IMR-90 (cell line): ENCODE measurements around the gene INMT. TPM values are rescaled to one million over a fixed set of nuclear protein-coding genes. Genes with fewer than 3 reads are reported as not detected.

Experiments
- ATAC-seq: fragments of 200-7000 bp; cut with Tn5 transposase; 2 replicates; pipeline ENCODE4 v1.9.1; 2020; ENCODE audit warnings: low read depth, mild to moderate bottlenecking, moderate library complexity
- BruUV-seq: library from RNA; stranded (reverse); fragments of 400-500 nt; replicated peaks from 2 replicates; lab custom pipeline; 2021; lab: Mats Ljungman, UMichigan
- CTCF ChIA-PET: fragments of 300-600 bp; formaldehyde crosslinking; extraction: SDS; loops from one replicate; lab custom pipeline; 2021; ENCODE audit warnings: antibody characterized with exemption; lab: Yijun Ruan, JAX
- POLR2A ChIA-PET: fragments of 300-600 bp; sonication (Branson Sonifier 250); formaldehyde crosslinking; loops from one replicate; lab custom pipeline; 2022; ENCODE audit warnings: antibody characterized with exemption; ENCODE audit not compliant: unreplicated experiment; lab: Charles Lee
- DNase-seq: peaks from one replicate; pipeline ENCODE4 v3.0.0; 2013
- H2AFZ ChIP-seq: replicated peaks from 2 replicates; pipeline ENCODE3; 2013; ENCODE audit warnings: low read length, mild to moderate bottlenecking; ENCODE audit not compliant: poor library complexity
- H2AK5ac ChIP-seq: 2 replicates; pipeline ENCODE4 v1.6.1; 2013; ENCODE audit warnings: low read depth, low read length, inconsistent platforms
- H2AK9ac ChIP-seq: replicated peaks from 2 replicates; pipeline ENCODE3; 2013; ENCODE audit warnings: mild to moderate bottlenecking, low read depth, low read length, moderate library complexity; ENCODE audit not compliant: poor library complexity
- H2BK120ac ChIP-seq: 2 replicates; pipeline ENCODE4 v1.6.1; 2013; ENCODE audit warnings: low read depth, low read length, inconsistent platforms
- H2BK15ac ChIP-seq: 3 replicates; pipeline ENCODE4 v1.6.1; 2013; ENCODE audit warnings: low read depth, low read length, inconsistent platforms
- H2BK20ac ChIP-seq: 2 replicates; pipeline ENCODE4 v1.6.1; 2013; ENCODE audit warnings: low read depth, mild to moderate bottlenecking, inconsistent platforms, low read length, moderate library complexity
- H2BK5ac ChIP-seq: 2 replicates; pipeline ENCODE4 v1.6.1; 2013; ENCODE audit warnings: mild to moderate bottlenecking, low read depth, low read length, inconsistent platforms; ENCODE audit not compliant: poor library complexity, severe bottlenecking
- H3K14ac ChIP-seq: replicated peaks from 2 replicates; pipeline ENCODE4 v1.6.1; 2013; ENCODE audit warnings: low read depth, low read length, inconsistent platforms
- H3K18ac ChIP-seq: 2 replicates; pipeline ENCODE4 v1.6.1; 2013; ENCODE audit warnings: low read depth, low read length, control low read depth
- H3K23ac ChIP-seq: 2 replicates; pipeline ENCODE4 v1.6.1; 2013; ENCODE audit warnings: low read depth, low read length, inconsistent platforms
- H3K27ac ChIP-seq: 2 replicates; pipeline ENCODE4 v1.5.1; 2013; ENCODE audit warnings: mild to moderate bottlenecking, control low read depth, low read length; ENCODE audit not compliant: insufficient read depth
- H3K27me3 ChIP-seq: 2 replicates; pipeline ENCODE4 v1.6.1; 2013; ENCODE audit warnings: low read length; ENCODE audit not compliant: control insufficient read depth, insufficient read depth
- H3K36me3 ChIP-seq: 2 replicates; pipeline ENCODE4 v1.6.1; 2013; ENCODE audit warnings: low read length, mixed read lengths; ENCODE audit not compliant: control insufficient read depth, insufficient read depth
- H3K4ac ChIP-seq: 2 replicates; pipeline ENCODE4 v1.6.1; 2013; ENCODE audit warnings: low read depth, low read length, inconsistent platforms
- H3K4me1 ChIP-seq: 2 replicates; pipeline ENCODE4 v1.6.1; 2013; ENCODE audit warnings: low read length, mixed read lengths; ENCODE audit not compliant: control insufficient read depth, insufficient read depth
- H3K4me2 ChIP-seq: 2 replicates; pipeline ENCODE4 v1.6.1; 2013; ENCODE audit warnings: low read depth, mild to moderate bottlenecking, control low read depth, low read length, moderate library complexity
- H3K4me3 ChIP-seq: 2 replicates; pipeline ENCODE4 v1.5.1; 2013; ENCODE audit warnings: low read depth, mild to moderate bottlenecking, control low read depth, low read length, moderate library complexity; ENCODE audit not compliant: insufficient read depth
- H3K56ac ChIP-seq: 2 replicates; pipeline ENCODE4 v1.6.1; 2013; ENCODE audit warnings: low read length, inconsistent platforms; ENCODE audit not compliant: insufficient read depth; ENCODE audit errors: extremely low read depth
- H3K79me1 ChIP-seq, 2 experiments: 2 replicates each; pipeline ENCODE4 v1.6.1; 2013; ENCODE audit warnings: low read length in 2 of 2, inconsistent platforms in 1 of 2, low read depth in 1 of 2
- H3K9ac ChIP-seq: 2 replicates; pipeline ENCODE4 v1.6.1; 2013; ENCODE audit warnings: low read depth, low read length, control low read depth
- H3K9me1 ChIP-seq: 2 replicates; pipeline ENCODE4 v1.6.1; 2013; ENCODE audit warnings: low read length, inconsistent platforms; ENCODE audit not compliant: insufficient read depth
- H3K9me3 ChIP-seq: 2 replicates; pipeline ENCODE4 v1.6.1; 2013; ENCODE audit warnings: low read length; ENCODE audit not compliant: control insufficient read depth, insufficient read depth
- H4K20me1 ChIP-seq: 2 replicates; pipeline ENCODE4 v1.6.1; 2013; ENCODE audit warnings: low read length, inconsistent platforms; ENCODE audit not compliant: insufficient read depth
- H4K5ac ChIP-seq: 2 replicates; pipeline ENCODE4 v1.6.1; 2013; ENCODE audit warnings: mild to moderate bottlenecking, low read depth, low read length, control low read depth
- H4K8ac ChIP-seq, 2 experiments: 2 replicates each; pipeline ENCODE4 v1.6.1; 2013; ENCODE audit warnings: low read depth in 2 of 2, low read length in 2 of 2, control low read depth in 1 of 2, inconsistent platforms in 1 of 2
- H4K91ac ChIP-seq: 2 replicates; pipeline ENCODE4 v1.6.1; 2013; ENCODE audit warnings: low read depth, low read length, inconsistent platforms; ENCODE audit not compliant: insufficient read depth
- BHLHE40 ChIP-seq: fragments of 150-350 bp; IDR thresholded peaks from 2 replicates; pipeline ENCODE4 v1.6.1; 2016; ENCODE audit warnings: mild to moderate bottlenecking, low read depth, low read length
- CHD1 ChIP-seq: IDR thresholded peaks from 2 replicates; pipeline ENCODE4 v1.6.1; 2012; ENCODE audit warnings: low read depth, low read length, improper control_type of control experiment
- FOS ChIP-seq: fragments of 150-350 bp; IDR thresholded peaks from 2 replicates; pipeline ENCODE4 v1.6.1; 2016; ENCODE audit warnings: low read depth, low read length
- MAFK ChIP-seq: IDR thresholded peaks from 2 replicates; pipeline ENCODE4 v1.6.1; 2012; ENCODE audit warnings: low read depth, low read length, improper control_type of control experiment
- MAZ ChIP-seq: IDR thresholded peaks from 2 replicates; pipeline ENCODE4 v1.6.1; 2012; ENCODE audit warnings: low read depth, mild to moderate bottlenecking, low read length, improper control_type of control experiment, moderate library complexity, borderline replicate concordance
- NFE2L2 ChIP-seq: fragments of 150-350 bp; IDR thresholded peaks from 2 replicates; pipeline ENCODE4 v1.6.1; 2016; ENCODE audit warnings: low read depth, mild to moderate bottlenecking, low read length
- POLR2A ChIP-seq: IDR thresholded peaks from 2 replicates; pipeline ENCODE4 v1.6.1; 2012; ENCODE audit warnings: mild to moderate bottlenecking, low read depth, low read length
- RAD21 ChIP-seq: IDR thresholded peaks from 2 replicates; pipeline ENCODE4 v1.6.1; 2012; ENCODE audit warnings: low read length, improper control_type of control experiment
- RCOR1 ChIP-seq: IDR thresholded peaks from 2 replicates; pipeline ENCODE4 v1.6.1; 2012; ENCODE audit warnings: mild to moderate bottlenecking, low read length, improper control_type of control experiment; ENCODE audit not compliant: insufficient replicate concordance
- RFX5 ChIP-seq: IDR thresholded peaks from 2 replicates; pipeline ENCODE4 v1.8.0; 2012; ENCODE audit warnings: low read depth, mild to moderate bottlenecking, low read length, moderate library complexity
- SMC3 ChIP-seq: fragments of 150-350 bp; IDR thresholded peaks from 2 replicates; pipeline ENCODE4 v1.6.1; 2016; ENCODE audit warnings: low read depth, mild to moderate bottlenecking, antibody characterized with exemption, low read length, moderate library complexity
- WGBS, 2 experiments: methylation state at CpG; one replicate each; pipeline versions ENCODE4 v1.1.5 to v1.1.7; 2013; ENCODE audit warnings: missing lambda C conversion rate in 2 of 2; ENCODE audit not compliant: insufficient read length in 1 of 2; ENCODE audit errors: extremely low coverage in 2 of 2; 5-methylcytosine and 5-hydroxymethylcytosine counted together
- dilution Hi-C: fragments of 300-500 bp; cut with HindIII; formaldehyde crosslinking; loops from one replicate; pipeline ENCODE4 v1.14.3; 2018; ENCODE audit warnings: low sequenced_read_pairs; ENCODE audit not compliant: unreplicated experiment
- in situ Hi-C: fragments of 300-500 bp; cut with MboI; formaldehyde crosslinking; loops from 3 replicates; pipeline ENCODE4 v1.14.3; 2019; ENCODE audit warnings: low sequenced_read_pairs, inconsistent platforms, mixed read lengths
- intact Hi-C: fragments of 100-400 bp; cut with micrococcal nuclease; formaldehyde crosslinking; loops from 2 replicates; pipeline ENCODE4 v1.10.0; 2022
- polyA plus RNA-seq, 3 experiments: library from polyadenylated mRNA; depleted of rRNA; stranded (reverse); fragments of >200 nt; gene quantifications; 2 replicates each; pipeline ENCODE4 v1.2.3, GENCODE V29; 2012; ENCODE audit warnings: low replicate concordance in 1 of 3
- total RNA-seq: library from RNA; depleted of rRNA; stranded (reverse); fragments of >200 nt; gene quantifications from 2 replicates; pipeline ENCODE4 v1.2.3, GENCODE V29; 2012
- TF ChIP-seq, protein P1 (sequence below): conservative IDR thresholded peaks from 2 replicates; pipeline ENCODE4 v1.5.1; 2012; ENCODE audit warnings: mild to moderate bottlenecking, low read depth, low read length, improper control_type of control experiment
- TF ChIP-seq, protein P2 (sequence below): fragments of 150-350 bp; IDR thresholded peaks from 2 replicates; pipeline ENCODE4 v1.6.1; 2016; ENCODE audit warnings: low read depth, mild to moderate bottlenecking, low read length, moderate library complexity, borderline replicate concordance
- TF ChIP-seq, protein P3 (sequence below): fragments of 150-350 bp; IDR thresholded peaks from 2 replicates; pipeline ENCODE4 v1.6.1; 2017; ENCODE audit warnings: mild to moderate bottlenecking, antibody characterized with exemption, low read length, low read depth

The INMT gene
- total and polyA plus RNA-seq, 2 of the 4 experiments (the other 2 are of a cell fraction) = 0.39 to 2.2 TPM

DNA sequence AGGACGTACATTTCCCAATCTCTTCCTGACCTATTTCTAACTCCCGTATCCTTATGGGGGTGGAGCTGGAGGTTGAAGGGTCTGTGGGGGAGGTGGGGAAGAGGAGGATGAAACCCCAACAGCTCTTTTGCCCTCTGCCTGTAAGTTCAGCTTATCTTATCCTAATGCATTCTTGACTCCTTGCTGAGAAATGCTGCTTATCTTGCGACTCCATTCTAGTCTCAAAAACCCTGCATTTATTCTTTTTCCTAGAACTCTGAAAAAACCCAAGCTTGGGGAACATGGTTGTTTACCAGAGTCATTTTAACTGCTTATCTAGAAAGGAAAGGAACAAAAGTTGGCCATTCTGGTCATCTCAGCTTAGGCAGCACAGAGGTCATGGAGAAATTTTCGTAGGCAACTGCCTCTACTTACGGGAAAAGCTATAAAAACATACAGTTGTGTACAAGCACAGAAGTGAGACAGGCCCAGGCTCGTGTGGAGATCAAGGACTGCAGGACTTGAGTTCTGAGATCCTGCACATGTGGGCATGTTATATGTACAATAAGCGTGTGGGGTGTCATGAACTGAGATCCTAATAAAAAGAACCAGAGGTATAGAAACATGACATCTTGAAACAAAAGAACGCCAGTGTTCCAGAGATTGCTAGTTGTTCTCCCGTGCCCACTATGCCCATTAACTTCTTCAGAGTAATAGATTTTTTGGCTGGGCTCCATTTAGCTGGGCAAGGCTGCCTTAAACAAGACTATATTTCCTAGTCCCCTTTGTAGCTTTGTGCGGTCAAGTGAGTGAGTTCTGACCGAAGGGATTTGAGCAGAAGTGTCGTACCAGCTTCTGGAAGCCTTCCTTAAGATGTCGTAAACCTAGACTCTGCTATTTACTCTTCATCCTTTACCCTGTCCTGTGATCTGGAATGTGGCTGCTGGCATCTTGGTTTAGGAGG lies 9.6 kb downstream of the INMT start:
- H4K91ac ChIP-seq = no peak overlapping the region
- BruUV-seq = no TSS peak
- DNase-seq (no peak), ATAC-seq (no peak)
- 0 out of 2 replicates have a peak, but pooled peaks cover 2% of the 10 kb centered on the region for H3K27me3 ChIP-seq
- H2AFZ ChIP-seq = no peak overlapping the region
- H3K4me3 ChIP-seq = no peak overlapping the region
- H2BK15ac ChIP-seq = no peak overlapping the region
- ChIA-PET POLR2A (no interaction called here), CTCF (no interaction called here)
- H3K36me3 ChIP-seq = no peaks in the 10 kb centered on the region
- H2BK5ac ChIP-seq = no peak overlapping the region
- no peaks in the 10 kb centered on the region for H4K20me1 ChIP-seq
- no peak overlapping the region for H3K9ac ChIP-seq
- H2AK5ac ChIP-seq = no peak overlapping the region
- H3K9me3 ChIP-seq = 0 out of 2 replicates have a peak, but pooled peaks cover 2% of the 10 kb centered on the region
- no peak overlapping the region for H3K18ac ChIP-seq
- H3K4me2 ChIP-seq = no peak overlapping the region
- no peaks in the 10 kb centered on the region for H3K79me1 ChIP-seq
- H2BK120ac ChIP-seq = no peak overlapping the region
- H2BK20ac ChIP-seq = no peak overlapping the region
- H4K5ac ChIP-seq = no peak overlapping the region
- no peak overlapping the region for H4K8ac ChIP-seq
- no peak overlapping the region for H3K56ac ChIP-seq
- no peak overlapping the region for H3K4ac ChIP-seq
- WGBS, 2 experiments = 0% methylated on average over 1 of the region's 13 CpGs; no CpG with 5 or more reads in 1 of the 2 experiments
- peaks cover 16% of the 10 kb centered on the region; the same call in 1 of the 2 replicates for H3K4me1 ChIP-seq
- no peak overlapping the region for H3K14ac ChIP-seq
- no peak overlapping the region for H3K27ac ChIP-seq
- in situ Hi-C loops = no loop called here
- dilution Hi-C loops = no loop called here
- intact Hi-C loops = no loop called here
- H3K9me1 ChIP-seq = peaks cover 3% of the 10 kb centered on the region; the same call in 1 of the 2 replicates
- H3K23ac ChIP-seq = no peak overlapping the region
- no peak overlapping the region for H2AK9ac ChIP-seq
- TF ChIP-seq, protein P1, sequence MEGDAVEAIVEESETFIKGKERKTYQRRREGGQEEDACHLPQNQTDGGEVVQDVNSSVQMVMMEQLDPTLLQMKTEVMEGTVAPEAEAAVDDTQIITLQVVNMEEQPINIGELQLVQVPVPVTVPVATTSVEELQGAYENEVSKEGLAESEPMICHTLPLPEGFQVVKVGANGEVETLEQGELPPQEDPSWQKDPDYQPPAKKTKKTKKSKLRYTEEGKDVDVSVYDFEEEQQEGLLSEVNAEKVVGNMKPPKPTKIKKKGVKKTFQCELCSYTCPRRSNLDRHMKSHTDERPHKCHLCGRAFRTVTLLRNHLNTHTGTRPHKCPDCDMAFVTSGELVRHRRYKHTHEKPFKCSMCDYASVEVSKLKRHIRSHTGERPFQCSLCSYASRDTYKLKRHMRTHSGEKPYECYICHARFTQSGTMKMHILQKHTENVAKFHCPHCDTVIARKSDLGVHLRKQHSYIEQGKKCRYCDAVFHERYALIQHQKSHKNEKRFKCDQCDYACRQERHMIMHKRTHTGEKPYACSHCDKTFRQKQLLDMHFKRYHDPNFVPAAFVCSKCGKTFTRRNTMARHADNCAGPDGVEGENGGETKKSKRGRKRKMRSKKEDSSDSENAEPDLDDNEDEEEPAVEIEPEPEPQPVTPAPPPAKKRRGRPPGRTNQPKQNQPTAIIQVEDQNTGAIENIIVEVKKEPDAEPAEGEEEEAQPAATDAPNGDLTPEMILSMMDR = no peak
- TF ChIP-seq FOS = no peak
- no peak for TF ChIP-seq SMC3
- no peak for TF ChIP-seq MAZ
- no peak for TF ChIP-seq POLR2A
- TF ChIP-seq RCOR1 = no peak
- no peak for TF ChIP-seq BHLHE40
- TF ChIP-seq, protein P2, sequence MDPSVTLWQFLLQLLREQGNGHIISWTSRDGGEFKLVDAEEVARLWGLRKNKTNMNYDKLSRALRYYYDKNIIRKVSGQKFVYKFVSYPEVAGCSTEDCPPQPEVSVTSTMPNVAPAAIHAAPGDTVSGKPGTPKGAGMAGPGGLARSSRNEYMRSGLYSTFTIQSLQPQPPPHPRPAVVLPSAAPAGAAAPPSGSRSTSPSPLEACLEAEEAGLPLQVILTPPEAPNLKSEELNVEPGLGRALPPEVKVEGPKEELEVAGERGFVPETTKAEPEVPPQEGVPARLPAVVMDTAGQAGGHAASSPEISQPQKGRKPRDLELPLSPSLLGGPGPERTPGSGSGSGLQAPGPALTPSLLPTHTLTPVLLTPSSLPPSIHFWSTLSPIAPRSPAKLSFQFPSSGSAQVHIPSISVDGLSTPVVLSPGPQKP = no peak
- TF ChIP-seq RFX5 = no peak
- no peak for TF ChIP-seq RAD21
- TF ChIP-seq, protein P3, sequence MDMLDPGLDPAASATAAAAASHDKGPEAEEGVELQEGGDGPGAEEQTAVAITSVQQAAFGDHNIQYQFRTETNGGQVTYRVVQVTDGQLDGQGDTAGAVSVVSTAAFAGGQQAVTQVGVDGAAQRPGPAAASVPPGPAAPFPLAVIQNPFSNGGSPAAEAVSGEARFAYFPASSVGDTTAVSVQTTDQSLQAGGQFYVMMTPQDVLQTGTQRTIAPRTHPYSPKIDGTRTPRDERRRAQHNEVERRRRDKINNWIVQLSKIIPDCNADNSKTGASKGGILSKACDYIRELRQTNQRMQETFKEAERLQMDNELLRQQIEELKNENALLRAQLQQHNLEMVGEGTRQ = no peak
- no peak for TF ChIP-seq NFE2L2
- TF ChIP-seq MAFK = no peak
- TF ChIP-seq CHD1 = no peak
